CD14-positive monocyte (primary cell): ENCODE measurements around the gene CSRP1. TPM values are rescaled to one million over a fixed set of nuclear protein-coding genes. Genes with fewer than 3 reads are reported as not detected.

Experiments used
- DNase-seq, 3 donors: peaks; one replicate each; pipeline ENCODE4 v3.0.0-alpha.2; 2011 to 2022
- H2AFZ ChIP-seq: 2 replicates; pipeline ENCODE4 v1.6.0; 2012; ENCODE audit warnings: mild to moderate bottlenecking, low read depth, low read length, inconsistent platforms; ENCODE audit not compliant: insufficient read depth, poor library complexity, severe bottlenecking
- H3K27ac ChIP-seq, 2 donors: 1 replicate in 1 of 2; 2 replicates in 1 of 2; pipeline ENCODE4 v1.5.1; 2012 to 2013; ENCODE audit warnings: low read length in 2 of 2, control low read depth in 1 of 2, inconsistent platforms in 1 of 2, low read depth in 1 of 2, mild to moderate bottlenecking in 1 of 2
- H3K27me3 ChIP-seq, 2 donors: one replicate each; pipeline versions ENCODE4 v1.6.0 to v1.6.1; 2011 to 2013; ENCODE audit warnings: low read length in 2 of 2; ENCODE audit not compliant: control insufficient read depth in 2 of 2, insufficient read depth in 2 of 2
- H3K36me3 ChIP-seq, 2 donors: replicated peaks in 1 of 2; 1 replicate in 1 of 2; 2 replicates in 1 of 2; pipeline versions ENCODE4 v1.5.1 to v1.6.1; 2012 to 2013; ENCODE audit warnings: low read length in 2 of 2, control low read depth in 1 of 2, inconsistent platforms in 1 of 2, mild to moderate bottlenecking in 1 of 2; ENCODE audit not compliant: insufficient read depth in 2 of 2, control insufficient read depth in 1 of 2
- H3K4me1 ChIP-seq, 2 donors: 1 replicate in 1 of 2; 2 replicates in 1 of 2; pipeline versions ENCODE4 v1.5.1 to v1.6.1; 2012 to 2013; ENCODE audit warnings: low read length in 2 of 2, control low read depth in 1 of 2, inconsistent platforms in 1 of 2, mild to moderate bottlenecking in 1 of 2, moderate library complexity in 1 of 2; ENCODE audit not compliant: insufficient read depth in 2 of 2, control insufficient read depth in 1 of 2
- H3K4me2 ChIP-seq: replicated peaks from 2 replicates; pipeline ENCODE3; 2012; ENCODE audit warnings: low read length, moderate library complexity, mild to moderate bottlenecking; ENCODE audit not compliant: poor library complexity, severe bottlenecking; ENCODE audit errors: extremely low read depth
- H3K4me3 ChIP-seq, 3 experiments: fragments of 200-600 bp in 1 of 3; sonication (generic) in 1 of 3; replicated peaks in 1 of 3; 1 replicate in 2 of 3; 2 replicates in 1 of 3; pipeline ENCODE4 v1.5.1; 2011 to 2013; ENCODE audit warnings: low read length in 3 of 3, mild to moderate bottlenecking in 3 of 3, control low read depth in 2 of 3, low read depth in 2 of 3, inconsistent platforms in 1 of 3, moderate library complexity in 1 of 3
- H3K79me2 ChIP-seq: 2 replicates; pipeline ENCODE4 v1.6.0; 2012; ENCODE audit warnings: mild to moderate bottlenecking, control low read depth, inconsistent platforms, low read length, moderate library complexity; ENCODE audit not compliant: insufficient read depth
- H3K9ac ChIP-seq: 2 replicates; pipeline ENCODE4 v1.6.0; 2017; ENCODE audit warnings: low read length, mild to moderate bottlenecking; ENCODE audit not compliant: insufficient read depth, poor library complexity, severe bottlenecking
- H3K9me3 ChIP-seq, 2 donors: replicated peaks in 1 of 2; 1 replicate in 1 of 2; 2 replicates in 1 of 2; pipeline versions ENCODE4 v1.5.1 to v1.6.1; 2012 to 2013; ENCODE audit warnings: low read length in 2 of 2, control low read depth in 1 of 2; ENCODE audit not compliant: control insufficient read depth in 1 of 2, insufficient read depth in 1 of 2
- H4K20me1 ChIP-seq: 2 replicates; pipeline ENCODE4 v1.6.0; 2012; ENCODE audit warnings: mild to moderate bottlenecking, low read length, control low read depth, moderate library complexity; ENCODE audit not compliant: insufficient read depth
- H3K27ac Mint-ChIP-seq, 7 donors: one replicate each; pipeline ENCODE4 v1.8.0; 2020; ENCODE audit warnings: mild to moderate bottlenecking in 7 of 7, mixed read lengths in 7 of 7, moderate library complexity in 6 of 7, inconsistent platforms in 2 of 7
- H3K27me3 Mint-ChIP-seq, 3 donors: one replicate each; pipeline ENCODE4 v1.8.0; 2021 to 2022; ENCODE audit warnings: low read depth in 3 of 3, mild to moderate bottlenecking in 3 of 3, mixed read lengths in 3 of 3, moderate library complexity in 3 of 3, inconsistent platforms in 1 of 3
- H3K36me3 Mint-ChIP-seq, 2 donors: one replicate each; pipeline ENCODE4 v1.8.0; 2020; ENCODE audit warnings: mixed read lengths in 2 of 2, inconsistent platforms in 1 of 2, mild to moderate bottlenecking in 1 of 2
- H3K4me1 Mint-ChIP-seq: one replicate; pipeline ENCODE4 v1.8.0; 2020; ENCODE audit warnings: mild to moderate bottlenecking, mixed read lengths
- H3K4me3 Mint-ChIP-seq, 2 donors: one replicate each; pipeline ENCODE4 v1.8.0; 2020; ENCODE audit warnings: mild to moderate bottlenecking in 2 of 2, mixed read lengths in 2 of 2, moderate library complexity in 1 of 2
- H3K9me3 Mint-ChIP-seq, 7 donors: one replicate each; pipeline ENCODE4 v1.8.0; 2020 to 2022; ENCODE audit warnings: mixed read lengths in 7 of 7, mild to moderate bottlenecking in 6 of 7, moderate library complexity in 6 of 7, inconsistent platforms in 2 of 7
- CTCF ChIP-seq: fragments of 200-600 bp; IDR thresholded peaks from one replicate; pipeline ENCODE4 v1.8.0; 2022; ENCODE audit warnings: antibody characterized with exemption, mild to moderate bottlenecking
- WGBS: methylation state at CpG from one replicate; pipeline ENCODE4 v1.1.5; 2013; ENCODE audit warnings: missing lambda C conversion rate; ENCODE audit not compliant: insufficient coverage; 5-methylcytosine and 5-hydroxymethylcytosine counted together
- intact Hi-C, 2 donors: fragments of 100-400 bp; cut with micrococcal nuclease; formaldehyde crosslinking; loops; one replicate each; pipeline versions ENCODE4 v1.15.0 to v1.15.1; 2023
- polyA plus RNA-seq, 3 donors: library from polyadenylated mRNA; depleted of rRNA in 1 of 3; unstranded in 2 of 3; stranded (reverse) in 1 of 3; fragments of 300-500 nt in 2 of 3; fragments of >200 nt in 1 of 3; fragmentation: Illumina TruSeq in 2 of 3; gene quantifications; 1 replicate in 2 of 3; 2 replicates in 1 of 3; pipeline ENCODE4 v1.2.3, GENCODE V29; 2012 to 2021

The CSRP1 gene
- polyA plus RNA-seq, 3 donors = 87.4 to 111 (median 98.8) TPM

- Histone ChIP-seq H3K9ac (no peak overlapping the region), H3K9me3 (no peaks in the 10 kb centered on the region), H3K4me3 (no peak overlapping the region), H3K79me2 (no peaks in the 10 kb centered on the region), H3K4me2 (no peak overlapping the region), H4K20me1 (no peaks in the 10 kb centered on the region), H2AFZ (no peak overlapping the region), H3K27me3 (no peaks in the 10 kb centered on the region), H3K27ac (no peak overlapping the region), H3K4me1 (peaks cover 3% of the 10 kb centered on the region in 2 donors), H3K36me3 (no peaks in the 10 kb centered on the region)
- H3K27me3 Mint-ChIP-seq = peaks cover 7 to 18% (median 14%) of the 10 kb centered on the region in 3 donors
- no peak overlapping the region for H3K4me3 Mint-ChIP-seq
- intact Hi-C loops = loop anchor here in 1 of 2 donors (10.0 kb wide), 1 partner anchor 58 kb away; no protein-coding TSS in a partner anchor
- H3K4me1 Mint-ChIP-seq = peaks cover 7% of the 10 kb centered on the region
- H3K27ac Mint-ChIP-seq = no peak overlapping the region
- H3K36me3 Mint-ChIP-seq = no peaks in the 10 kb centered on the region
- TF ChIP-seq CTCF = no peak
- H3K9me3 Mint-ChIP-seq = peaks cover 0 to 2% (median 0%) of the 10 kb centered on the region in 7 donors
- DNase-seq = no peak
- 79% methylated on average over 2 of the region's 6 CpGs for WGBS
Measured at GRCh38 chr1:201436393-201436792, 70.5 kb downstream of the CSRP1 start.

- Histone ChIP-seq H4K20me1 (no peaks in the 10 kb centered on the region), H3K36me3 (no peaks in the 10 kb centered on the region), H3K79me2 (no peaks in the 10 kb centered on the region), H3K9me3 (no peaks in the 10 kb centered on the region), H3K4me1 (peaks cover 3% of the 10 kb centered on the region in 2 donors), H3K9ac (no peak overlapping the region), H2AFZ (no peak overlapping the region), H3K4me2 (no peak overlapping the region), H3K27ac (no peak overlapping the region), H3K4me3 (no peak overlapping the region), H3K27me3 (no peaks in the 10 kb centered on the region)
- H3K36me3 Mint-ChIP-seq = no peaks in the 10 kb centered on the region
- 100% methylated on average over 2 of the region's 3 CpGs for WGBS
- H3K27ac Mint-ChIP-seq = no peak overlapping the region
- H3K4me1 Mint-ChIP-seq = peaks cover 4% of the 10 kb centered on the region
- no peak overlapping the region for H3K4me3 Mint-ChIP-seq
- no peak for TF ChIP-seq CTCF
- H3K27me3 Mint-ChIP-seq = peaks cover 7 to 18% (median 14%) of the 10 kb centered on the region in 3 donors
- H3K9me3 Mint-ChIP-seq = no peaks in the 10 kb centered on the region
- DNase-seq = no peak
- intact Hi-C loops = loop anchor here in 1 of 2 donors (10.0 kb wide), 1 partner anchor 61 kb away; no protein-coding TSS in a partner anchor
Measured at GRCh38 chr1:201434266-201434665, 72.7 kb downstream of the CSRP1 start.
